GM12878 (cell line): ENCODE results near the gene RREB1.

Experiments
- CREB1 ChIP-seq: IDR thresholded peaks from 2 replicates; pipeline ENCODE4 v1.6.1; 2012; ENCODE audit warnings: low read depth, mild to moderate bottlenecking, inconsistent platforms
- ESRRA ChIP-seq: IDR thresholded peaks from 2 replicates; pipeline ENCODE4 v1.6.1; 2012; ENCODE audit warnings: mild to moderate bottlenecking, low read length, improper control_type of control experiment
- HDAC6 ChIP-seq: fragments of 200-600 bp; sonication (generic); IDR thresholded peaks from one replicate; pipeline ENCODE4 v1.8.0; 2017; ENCODE audit warnings: antibody characterized with exemption; ENCODE audit not compliant: unreplicated experiment
- NFXL1 ChIP-seq: fragments of 450-650 bp; IDR thresholded peaks from 2 replicates; pipeline ENCODE4 v1.6.1; 2017; ENCODE audit warnings: antibody characterized with exemption, mild to moderate bottlenecking, borderline replicate concordance
- ZZZ3 ChIP-seq: IDR thresholded peaks from 2 replicates; pipeline ENCODE4 v1.6.1; 2011; ENCODE audit warnings: low read depth; ENCODE audit not compliant: control insufficient read depth, insufficient read length

DNA sequence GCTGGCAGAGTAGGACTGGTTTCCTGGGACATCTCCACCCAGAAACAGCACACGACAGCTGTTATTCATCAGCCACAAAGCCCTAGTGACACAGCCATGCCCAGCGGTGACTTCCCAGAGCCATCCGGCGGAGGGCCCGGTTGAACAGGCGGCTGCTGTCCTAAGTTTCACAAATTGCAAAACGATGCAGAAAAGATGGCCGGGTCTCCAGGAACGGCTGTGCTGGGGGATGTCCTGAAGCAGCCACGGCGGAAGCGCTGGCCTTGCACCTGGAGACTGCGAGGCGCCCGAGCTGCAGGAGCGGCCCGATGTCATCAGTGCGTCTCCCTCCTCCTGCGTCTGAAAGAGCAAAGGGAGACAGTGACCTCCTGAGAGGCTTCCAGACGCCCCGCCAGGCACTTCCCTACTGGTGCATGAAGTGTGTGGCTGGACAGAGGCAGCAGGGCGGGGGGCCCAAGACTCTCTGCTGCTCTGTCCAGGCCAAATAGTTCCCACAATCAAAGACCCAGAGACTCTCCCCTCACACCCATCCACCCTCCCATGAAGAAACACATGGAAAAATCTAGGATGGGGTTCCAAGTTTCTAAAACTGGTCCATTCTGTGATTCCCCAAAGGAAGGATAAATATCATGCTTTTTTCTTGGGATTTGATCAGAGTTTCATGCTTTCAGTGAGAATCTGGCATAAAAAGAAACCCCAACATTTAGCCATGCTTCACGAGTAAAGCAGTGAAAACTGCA lies 161.2 kb downstream of the RREB1 start:
- TF ChIP-seq HDAC6, result no peak
- TF ChIP-seq ZZZ3, result no peak
- TF ChIP-seq CREB1, result no peak
- no peak for TF ChIP-seq NFXL1
- TF ChIP-seq ESRRA, result no peak
